ENCODE measurements around the gene B4GALT5. TPM values are rescaled to one million over a fixed set of nuclear protein-coding genes. Genes with fewer than 3 reads are reported as not detected.

B4GALT5 gene
- total RNA-seq, 4 donors from 2014 or later = 4.2 to 10.3 (median 7.1) TPM

DNA sequence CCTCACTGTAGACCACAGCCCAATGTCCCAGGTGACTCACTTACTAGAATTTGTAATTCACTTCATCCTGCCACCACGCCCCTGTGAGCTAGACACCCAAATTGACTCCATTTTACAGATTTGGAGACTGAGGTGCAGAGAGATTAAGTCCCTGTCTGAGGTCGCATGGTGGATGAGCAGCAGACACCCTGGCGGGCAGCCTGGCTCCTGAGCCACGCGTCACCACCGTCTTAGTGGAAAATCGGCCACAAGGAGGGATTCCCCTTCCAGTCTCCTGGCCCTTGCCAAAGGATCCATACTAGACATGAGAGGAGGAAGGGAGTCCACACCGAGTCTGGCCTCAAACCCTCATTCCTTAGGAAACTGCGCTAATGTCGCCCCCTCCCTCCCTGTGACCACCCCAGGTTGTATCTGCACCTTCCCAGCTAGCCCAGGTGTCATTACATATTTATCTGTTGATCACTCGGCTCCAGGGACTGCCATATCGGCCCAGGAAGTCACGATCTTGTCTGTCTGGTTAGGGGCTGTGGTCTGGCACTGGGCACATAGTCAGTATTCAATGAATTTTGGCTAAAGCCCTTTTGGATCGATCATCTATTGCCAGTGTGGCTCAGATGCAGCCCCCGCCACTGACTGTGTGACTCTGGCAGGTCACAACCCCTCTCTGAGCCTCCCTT is 120.1 kb downstream of the B4GALT5 start:
- no peak for DNase-seq (ENCODE audit: low spot score in 2 of 2)
- 65 to 69% methylated on average over 14 to 15 of the region's 15 CpGs for WGBS, 2 donors
- intact Hi-C loops (cut with DNase I; ENCODE audit: low total_unique reads) = no loop called here
- H3K4me3 ChIP-seq (ENCODE audit: low read depth, poor library complexity, severe bottlenecking) = no peak overlapping the region
- TF ChIP-seq, protein P1, sequence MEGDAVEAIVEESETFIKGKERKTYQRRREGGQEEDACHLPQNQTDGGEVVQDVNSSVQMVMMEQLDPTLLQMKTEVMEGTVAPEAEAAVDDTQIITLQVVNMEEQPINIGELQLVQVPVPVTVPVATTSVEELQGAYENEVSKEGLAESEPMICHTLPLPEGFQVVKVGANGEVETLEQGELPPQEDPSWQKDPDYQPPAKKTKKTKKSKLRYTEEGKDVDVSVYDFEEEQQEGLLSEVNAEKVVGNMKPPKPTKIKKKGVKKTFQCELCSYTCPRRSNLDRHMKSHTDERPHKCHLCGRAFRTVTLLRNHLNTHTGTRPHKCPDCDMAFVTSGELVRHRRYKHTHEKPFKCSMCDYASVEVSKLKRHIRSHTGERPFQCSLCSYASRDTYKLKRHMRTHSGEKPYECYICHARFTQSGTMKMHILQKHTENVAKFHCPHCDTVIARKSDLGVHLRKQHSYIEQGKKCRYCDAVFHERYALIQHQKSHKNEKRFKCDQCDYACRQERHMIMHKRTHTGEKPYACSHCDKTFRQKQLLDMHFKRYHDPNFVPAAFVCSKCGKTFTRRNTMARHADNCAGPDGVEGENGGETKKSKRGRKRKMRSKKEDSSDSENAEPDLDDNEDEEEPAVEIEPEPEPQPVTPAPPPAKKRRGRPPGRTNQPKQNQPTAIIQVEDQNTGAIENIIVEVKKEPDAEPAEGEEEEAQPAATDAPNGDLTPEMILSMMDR (IDR thresholded peaks at IDR 0.05) = no peak
- no peak for TF ChIP-seq POLR2A (IDR thresholded peaks at IDR 0.05)

DNA sequence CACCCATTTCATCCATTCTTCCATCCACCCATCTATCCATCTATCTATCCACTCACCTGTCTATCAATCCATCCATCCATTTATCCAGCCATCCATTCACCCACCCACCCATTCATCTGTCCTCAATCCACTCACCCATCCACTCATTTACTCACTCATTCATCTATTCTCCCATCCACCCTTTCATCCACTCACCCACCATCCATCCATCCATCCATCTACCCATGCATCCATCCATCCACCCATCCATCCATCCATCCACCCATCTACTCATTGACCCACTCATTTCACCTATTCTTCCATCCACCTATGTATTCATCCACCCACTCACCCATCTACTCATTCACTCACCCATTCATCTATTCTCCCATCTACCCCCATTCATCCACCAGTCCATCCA is 121.6 kb downstream of the B4GALT5 start:
- DNase-seq (ENCODE audit: low spot score in 2 of 2) = no peak
- H3K4me3 ChIP-seq (ENCODE audit: low read depth, poor library complexity, severe bottlenecking) = no peak overlapping the region
- intact Hi-C loops (cut with DNase I; ENCODE audit: low total_unique reads) = no loop called here
- TF ChIP-seq POLR2A (IDR thresholded peaks at IDR 0.05) = no peak
- TF ChIP-seq, protein P1 (IDR thresholded peaks at IDR 0.05) = no peak

DNA sequence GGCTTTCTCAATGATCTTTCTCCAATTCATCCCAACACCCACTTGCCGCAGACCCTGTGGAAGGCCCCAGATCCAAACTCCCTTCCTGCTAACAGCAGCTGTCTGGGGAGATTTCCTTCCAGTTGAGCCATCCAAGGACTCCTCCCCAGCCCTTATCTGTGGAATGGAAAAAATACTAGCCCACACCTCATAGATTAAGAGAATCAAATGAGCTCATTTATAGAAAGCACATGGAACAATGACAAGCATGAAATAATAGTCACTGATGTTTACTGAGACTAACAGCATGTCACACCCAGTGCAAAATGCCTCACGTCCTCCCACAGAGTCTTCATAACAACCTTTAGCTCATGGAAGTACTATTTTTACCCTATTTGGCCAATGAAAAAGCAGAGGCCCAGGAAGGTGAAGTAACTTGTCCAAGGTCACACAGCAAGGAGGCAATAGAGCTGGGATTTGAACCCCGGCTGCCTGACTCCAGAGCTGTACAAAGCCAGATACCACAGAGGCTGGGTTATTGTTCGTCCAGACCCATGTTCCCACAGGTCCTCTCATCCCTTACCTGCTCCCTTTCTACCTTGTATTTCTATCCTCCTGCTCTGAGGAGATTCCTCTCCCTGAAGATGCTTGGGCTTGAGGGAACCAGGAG is 122.3 kb downstream of the B4GALT5 start:
- 54 to 71% methylated on average over 4 of the region's 4 CpGs for WGBS, 2 donors
- H3K4me3 ChIP-seq (ENCODE audit: low read depth, poor library complexity, severe bottlenecking) = no peak overlapping the region
- DNase-seq (ENCODE audit: low spot score in 2 of 2) = no peak
- intact Hi-C loops (cut with DNase I; ENCODE audit: low total_unique reads) = no loop called here
- TF ChIP-seq, protein P1 (IDR thresholded peaks at IDR 0.05) = no peak
- TF ChIP-seq POLR2A (IDR thresholded peaks at IDR 0.05) = no peak

DNA sequence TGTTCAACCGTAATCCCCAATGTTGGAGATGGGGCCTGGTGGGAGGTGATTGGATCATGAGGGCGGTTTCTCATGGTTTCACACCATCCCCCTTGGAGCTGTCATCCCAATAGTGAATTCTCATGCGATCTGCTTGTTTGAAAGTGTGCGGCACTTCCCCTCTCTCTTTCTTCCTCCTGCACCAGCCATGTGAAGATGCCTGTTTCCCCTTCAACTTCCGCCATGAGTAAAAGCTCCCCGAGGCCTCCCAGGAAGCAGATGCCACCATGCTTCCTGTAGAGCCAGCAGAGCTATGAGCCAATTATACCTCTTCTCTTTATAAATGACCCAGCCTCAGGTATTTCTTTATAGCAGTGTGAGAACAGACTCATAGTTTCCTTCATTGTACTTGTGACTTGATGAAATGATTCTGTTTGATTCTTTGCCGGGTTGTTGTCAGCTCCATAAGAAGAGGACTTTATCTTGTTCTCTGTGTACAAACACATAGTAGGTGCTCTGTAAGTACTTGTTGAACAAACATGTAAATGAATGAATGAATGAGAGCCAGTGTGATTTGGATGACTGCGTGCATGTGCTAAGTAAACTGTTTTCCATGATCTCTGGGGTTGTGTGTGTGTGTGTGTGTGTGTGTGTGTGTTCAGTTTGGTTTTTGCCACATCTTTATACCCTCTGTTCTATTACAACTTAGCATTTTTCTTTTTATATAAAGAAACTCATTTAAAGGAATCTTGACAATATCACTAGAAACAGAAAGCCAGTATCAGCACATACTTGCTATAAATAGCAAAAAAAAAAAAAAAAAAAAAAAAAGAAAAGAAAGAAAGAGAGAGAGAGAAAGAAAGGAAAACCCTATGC is 123.3 kb downstream of the B4GALT5 start:
- no peak overlapping the region for H3K4me3 ChIP-seq (ENCODE audit: low read depth, poor library complexity, severe bottlenecking)
- WGBS, 2 donors = 84 to 88% methylated on average over 8 of the region's 8 CpGs
- DNase-seq (ENCODE audit: low spot score in 2 of 2) = no peak
- intact Hi-C loops (cut with DNase I; ENCODE audit: low total_unique reads) = no loop called here
- TF ChIP-seq, protein P1 (IDR thresholded peaks at IDR 0.05) = no peak
- no peak for TF ChIP-seq POLR2A (IDR thresholded peaks at IDR 0.05)

DNA sequence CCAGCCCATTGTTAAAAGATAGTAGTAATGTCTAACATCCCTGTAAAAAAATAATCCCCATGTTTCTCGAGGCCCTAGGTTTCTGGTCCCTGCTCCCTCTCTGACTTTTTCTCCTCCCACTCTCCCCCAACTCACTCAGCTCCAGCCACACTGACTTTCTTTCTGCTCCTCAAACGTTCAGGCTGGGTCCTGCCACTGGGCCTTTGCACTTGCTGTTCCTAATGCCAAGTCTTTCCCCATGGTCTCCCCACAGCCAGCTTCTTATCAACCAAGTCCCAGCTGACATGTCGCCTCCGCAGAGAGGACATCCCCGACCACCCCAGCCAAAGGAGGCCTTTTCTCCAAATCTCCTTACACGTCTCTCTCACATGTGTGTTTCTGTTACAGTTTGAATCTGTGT is 123.9 kb downstream of the B4GALT5 start:
- intact Hi-C loops (cut with DNase I; ENCODE audit: low total_unique reads) = no loop called here
- WGBS, 2 donors = 92 to 95% methylated on average over 6 of the region's 6 CpGs
- no peak for DNase-seq (ENCODE audit: low spot score in 2 of 2)
- no peak overlapping the region for H3K4me3 ChIP-seq (ENCODE audit: low read depth, poor library complexity, severe bottlenecking)
- no peak for TF ChIP-seq POLR2A (IDR thresholded peaks at IDR 0.05)
- TF ChIP-seq, protein P1 (IDR thresholded peaks at IDR 0.05) = no peak

Data from lower leg skin (tissue), 4 donors.